ENCODE data around the gene DEPDC5.

The DEPDC5 gene

DNA sequence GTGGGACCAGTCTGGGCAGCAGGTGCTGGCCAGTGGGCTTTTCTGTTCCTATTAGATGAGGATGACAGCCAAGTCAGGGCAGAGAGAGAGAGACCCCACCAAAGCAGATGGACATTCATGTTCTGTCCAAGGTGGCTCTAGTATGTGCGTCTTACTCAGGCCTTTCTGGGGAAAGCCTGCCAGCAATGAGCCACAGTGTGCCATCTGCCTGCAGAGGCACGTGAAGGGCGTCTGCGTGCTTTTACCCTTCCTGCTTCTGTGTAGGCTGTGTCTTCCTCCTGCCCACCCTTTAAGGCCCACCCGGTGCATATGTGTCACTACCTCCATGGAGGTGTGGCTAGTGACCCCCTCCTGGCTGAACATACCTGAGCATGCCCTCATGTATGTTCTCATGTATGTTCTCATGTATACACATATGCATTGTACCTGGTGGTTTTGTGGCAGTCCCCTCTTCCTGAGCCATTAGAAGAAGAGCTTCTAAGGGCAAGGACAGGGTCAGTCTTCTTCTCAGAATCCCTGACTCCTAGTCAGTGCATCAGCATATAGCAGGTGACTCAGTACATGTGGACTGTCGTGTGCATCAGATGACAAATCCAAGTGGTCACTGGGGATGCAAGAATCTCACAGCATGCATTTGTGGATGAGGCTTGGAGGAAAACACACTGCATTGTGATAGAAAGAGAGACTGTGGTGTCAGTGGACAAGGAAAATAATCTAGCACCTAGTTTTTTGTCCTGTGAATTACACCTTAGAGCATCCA is 100.1 kb downstream of the DEPDC5 start:
- no peak for DNase-seq

DNA sequence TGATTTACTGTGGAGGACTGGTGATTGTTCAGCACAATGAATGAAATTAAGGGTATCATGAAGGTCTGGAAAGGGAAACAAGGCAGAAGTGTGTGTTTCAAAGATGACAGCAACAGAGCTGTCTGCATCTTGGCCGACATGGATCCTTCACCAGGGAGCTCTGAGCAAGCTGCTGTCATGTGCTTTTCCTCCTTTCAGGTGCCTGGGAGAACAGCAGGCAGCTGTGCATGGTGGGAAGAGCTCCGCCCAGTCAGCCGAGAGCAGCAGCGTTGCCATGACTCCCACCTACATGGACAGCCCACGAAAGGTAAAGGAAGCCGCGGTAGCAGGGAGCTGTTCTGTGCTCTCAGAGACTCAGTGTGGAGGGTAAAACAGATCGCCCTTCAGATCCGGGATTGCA is 103.4 kb downstream of the DEPDC5 start:
- no peak for DNase-seq

DNA sequence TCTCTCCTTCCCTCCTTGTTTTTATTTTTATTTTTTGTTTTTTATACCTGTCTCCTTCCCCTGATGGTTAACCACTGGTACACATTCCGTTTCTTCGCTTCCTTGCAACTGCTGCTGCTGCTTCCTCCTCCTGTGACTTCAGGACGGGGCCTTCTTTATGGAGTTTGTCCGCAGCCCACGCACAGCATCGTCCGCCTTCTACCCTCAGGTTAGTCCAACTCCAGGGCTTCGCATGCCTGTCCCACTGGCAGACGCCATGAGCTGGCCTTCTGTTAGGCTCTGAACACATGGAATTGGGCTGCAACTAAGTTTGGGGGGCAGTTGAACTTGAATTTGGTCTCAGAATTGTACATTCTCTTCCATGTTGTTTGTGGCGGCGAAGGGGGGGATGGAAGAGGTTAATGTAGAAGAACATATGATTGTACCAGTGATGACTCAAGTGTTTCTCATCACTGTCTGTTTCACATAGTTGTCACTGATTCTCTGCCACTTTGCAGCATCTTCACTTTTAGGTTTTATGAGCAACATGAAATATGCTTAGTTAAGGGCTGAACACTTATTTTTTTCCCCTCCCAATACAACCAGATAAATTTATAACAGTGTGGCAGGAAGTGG is 107.5 kb downstream of the DEPDC5 start:
- DNase-seq: no peak

DNA sequence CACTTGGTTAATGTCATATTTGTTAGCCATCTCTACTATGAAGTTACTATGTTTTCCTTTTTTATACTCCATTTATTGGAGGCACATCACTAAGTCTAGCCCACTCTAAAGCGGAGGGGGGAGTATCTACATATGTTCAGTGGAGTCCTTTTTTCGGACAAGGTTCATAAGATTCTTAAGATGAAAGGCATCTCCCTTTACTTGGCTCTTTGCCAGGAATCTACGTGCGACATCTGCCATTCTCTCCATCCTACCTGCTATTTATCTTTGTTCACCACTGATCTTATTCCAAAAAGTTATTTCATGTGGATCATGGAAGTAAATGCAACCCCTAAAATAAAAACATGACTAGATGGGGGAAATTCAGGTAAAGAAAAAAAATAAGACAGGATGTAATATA is 113.1 kb downstream of the DEPDC5 start:
- no peak for DNase-seq

DNA sequence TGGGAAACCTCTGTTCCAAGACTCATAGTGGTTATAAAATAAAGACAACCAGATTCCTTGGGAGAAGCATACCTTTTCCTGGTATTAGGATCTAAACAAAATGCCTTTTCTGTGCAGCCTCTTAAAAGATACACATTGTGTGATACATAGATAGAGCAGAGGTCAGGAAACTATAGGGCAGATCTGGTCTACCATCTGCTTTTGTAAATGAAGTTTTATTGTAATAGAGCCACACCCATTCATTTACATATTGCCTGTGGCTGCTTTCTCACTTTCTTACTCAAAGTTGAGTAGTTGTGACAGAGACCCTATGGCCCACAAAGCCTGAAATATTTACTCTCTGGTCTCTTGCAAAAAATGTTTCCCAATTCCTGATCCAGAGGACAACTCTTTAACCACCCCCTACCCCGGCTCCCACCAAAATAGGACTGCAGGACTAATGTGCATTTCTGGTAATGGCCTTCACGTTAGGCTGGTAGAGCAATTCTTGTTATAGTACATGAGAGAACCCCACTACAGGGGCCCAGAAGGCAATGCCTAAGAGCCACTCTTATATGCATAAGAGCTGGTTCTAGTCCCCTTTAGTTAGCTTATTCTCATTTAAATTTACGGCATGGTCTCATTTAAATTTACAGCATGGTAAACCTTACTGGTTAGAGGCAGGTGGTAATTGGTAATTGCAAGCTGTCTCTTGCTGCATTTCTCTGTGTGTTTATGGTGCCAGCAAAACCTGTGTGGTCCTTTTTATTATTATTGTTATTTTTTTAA is 113.8 kb downstream of the DEPDC5 start:
- no peak for DNase-seq

DNA sequence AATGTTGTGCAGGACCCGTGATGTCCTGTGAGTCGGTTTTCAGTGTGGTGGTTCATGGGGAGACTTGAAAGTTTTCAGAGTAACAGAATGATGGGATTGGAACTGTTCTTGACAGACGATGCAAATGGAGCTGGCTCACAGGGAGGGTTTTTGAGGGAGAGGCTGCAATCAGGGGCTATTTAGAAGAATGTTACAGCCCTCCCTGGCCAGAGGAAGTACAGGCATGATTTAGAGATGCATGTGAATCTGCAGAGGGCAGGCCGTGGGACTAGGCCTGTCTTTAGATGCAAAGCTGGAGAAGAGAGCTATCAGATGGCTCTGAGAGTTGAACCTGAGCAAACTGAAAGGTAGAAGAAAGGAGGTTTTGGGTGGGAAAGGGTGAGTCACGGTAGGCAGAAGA is 115.9 kb downstream of the DEPDC5 start:
- DNase-seq: no peak

DNA sequence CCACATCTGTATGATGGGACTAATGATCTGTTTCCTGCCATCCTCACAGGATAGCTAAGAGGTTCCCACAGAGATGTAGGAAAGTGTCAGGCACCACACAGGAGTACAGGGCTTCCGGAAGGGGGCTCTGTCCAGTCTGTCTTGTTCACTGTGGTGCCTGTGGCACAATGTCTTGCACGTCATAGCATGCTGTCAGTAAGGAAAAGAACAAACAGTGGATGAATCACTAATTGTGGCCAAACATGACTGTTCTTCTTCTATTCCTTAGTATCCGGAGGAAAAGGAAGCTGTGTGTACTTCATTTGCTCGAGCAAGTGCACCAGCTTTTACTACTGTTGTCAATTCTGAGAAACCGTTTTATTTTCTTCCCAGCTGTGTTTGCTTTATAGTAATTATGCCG is 117.1 kb downstream of the DEPDC5 start:
- no peak for DNase-seq

DNA sequence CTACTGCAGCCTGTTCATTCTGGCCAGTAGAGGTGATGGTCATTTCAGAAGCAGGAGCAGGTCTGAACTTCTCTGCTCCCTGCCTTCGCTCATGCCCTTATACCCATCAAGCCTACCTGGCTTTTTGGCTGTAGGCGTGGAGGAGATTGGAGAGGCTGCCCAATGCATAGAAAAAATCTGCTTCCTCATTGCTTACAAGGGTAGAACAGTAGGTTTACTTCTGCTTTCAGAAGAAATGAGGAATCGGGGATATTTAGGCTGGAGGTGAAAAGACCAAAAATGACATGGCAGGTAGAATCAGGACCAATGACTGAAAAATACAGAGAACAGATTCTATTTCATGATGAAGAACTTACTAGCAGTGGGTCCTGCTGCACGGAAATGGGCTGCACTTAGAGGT is 117.7 kb downstream of the DEPDC5 start:
- no peak for DNase-seq

DNA sequence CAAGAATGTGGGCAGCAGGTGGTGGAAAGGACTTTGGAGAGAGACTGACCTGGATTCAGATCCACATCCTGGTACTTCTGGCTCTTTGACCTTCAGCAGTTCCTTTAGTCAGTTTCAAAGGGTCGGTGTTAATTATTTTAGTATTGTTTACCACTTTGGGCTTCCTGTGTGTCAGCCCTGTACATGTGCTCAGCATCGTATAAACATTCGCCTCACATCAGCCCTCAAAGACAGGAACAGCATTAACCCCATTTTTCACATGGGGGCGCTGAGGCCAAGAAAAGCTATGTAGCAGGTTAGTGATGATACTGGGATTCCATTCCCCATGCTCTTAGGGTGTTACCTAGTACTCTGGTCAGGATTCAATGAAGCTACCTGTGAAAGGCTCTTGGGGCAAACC is 118.4 kb downstream of the DEPDC5 start:
- DNase-seq: no peak

DNA sequence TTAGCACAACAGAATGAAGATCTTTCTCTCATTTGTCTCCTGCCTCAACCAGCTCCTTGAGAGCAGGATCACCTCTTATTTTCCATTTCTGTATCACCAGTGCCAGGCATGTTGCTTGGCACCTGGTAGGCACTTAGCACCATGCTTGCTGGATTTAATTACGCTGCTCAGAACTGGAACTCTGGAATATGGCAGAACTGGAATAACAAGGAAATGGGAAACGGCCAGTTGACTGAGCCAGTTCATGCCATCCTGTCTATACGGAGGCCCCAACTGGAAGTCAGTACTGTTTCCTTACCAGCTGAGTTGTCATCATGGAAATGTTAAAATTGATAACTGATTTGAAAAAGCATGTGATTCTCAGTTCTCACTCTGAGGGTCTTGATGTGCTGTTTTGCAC is 121.0 kb downstream of the DEPDC5 start:
- DNase-seq: no peak

DNA sequence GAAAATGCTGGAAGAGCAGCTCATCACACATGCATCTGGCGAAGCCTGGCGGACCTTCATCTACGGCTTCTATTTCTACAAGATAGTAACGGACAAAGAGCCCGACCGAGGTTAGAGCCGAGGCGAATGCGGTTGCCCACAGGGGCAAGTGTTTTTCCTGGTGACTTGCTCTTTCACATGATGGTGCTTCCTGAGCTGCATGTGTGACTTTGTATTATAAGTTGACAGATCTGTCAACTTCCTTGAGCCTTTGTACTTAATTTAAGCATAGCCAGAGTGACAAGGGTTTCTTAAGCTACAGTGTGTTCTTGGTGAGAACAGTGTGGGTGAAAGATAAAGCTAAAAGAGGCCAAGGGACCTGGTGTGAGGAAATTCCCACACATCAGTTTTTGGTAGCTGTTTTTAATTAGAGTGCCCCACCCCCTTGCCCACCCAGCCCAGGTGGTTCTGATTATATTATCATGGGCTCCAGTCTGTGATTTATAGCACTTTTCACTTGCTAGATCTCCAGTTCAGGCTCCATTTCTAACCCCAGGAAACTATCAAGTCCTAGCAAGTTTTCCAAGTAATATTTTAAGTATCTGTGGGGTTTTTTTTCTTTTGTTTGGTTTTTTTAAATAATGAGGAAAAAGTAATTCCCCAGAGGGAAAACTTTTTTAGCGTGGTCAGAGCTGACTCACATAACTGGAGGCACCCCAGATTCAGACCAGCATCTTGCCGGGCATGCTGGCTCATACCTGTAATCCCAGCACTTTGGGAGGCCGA is 122.5 kb downstream of the DEPDC5 start:
- DNase-seq: no peak

DNA sequence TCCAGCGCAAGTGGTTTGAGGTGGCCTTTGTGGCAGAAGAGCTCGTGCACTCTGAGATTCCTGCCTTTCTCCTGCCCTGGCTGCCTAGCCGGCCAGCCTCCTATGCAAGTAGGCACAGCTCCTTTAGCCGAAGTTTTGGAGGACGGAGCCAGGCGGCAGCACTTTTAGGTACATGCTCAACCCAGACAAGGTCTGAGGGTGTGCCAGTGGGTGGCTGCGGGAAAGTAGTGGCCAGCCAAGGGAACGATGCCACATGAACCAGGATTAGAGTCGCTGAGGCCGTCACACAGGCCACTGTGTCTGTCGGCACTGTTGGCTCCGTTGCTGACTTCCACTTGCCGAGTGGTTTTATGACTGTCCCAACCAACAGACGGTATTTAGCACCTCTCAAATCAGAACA is 125.8 kb downstream of the DEPDC5 start:
- DNase-seq: no peak

DNA sequence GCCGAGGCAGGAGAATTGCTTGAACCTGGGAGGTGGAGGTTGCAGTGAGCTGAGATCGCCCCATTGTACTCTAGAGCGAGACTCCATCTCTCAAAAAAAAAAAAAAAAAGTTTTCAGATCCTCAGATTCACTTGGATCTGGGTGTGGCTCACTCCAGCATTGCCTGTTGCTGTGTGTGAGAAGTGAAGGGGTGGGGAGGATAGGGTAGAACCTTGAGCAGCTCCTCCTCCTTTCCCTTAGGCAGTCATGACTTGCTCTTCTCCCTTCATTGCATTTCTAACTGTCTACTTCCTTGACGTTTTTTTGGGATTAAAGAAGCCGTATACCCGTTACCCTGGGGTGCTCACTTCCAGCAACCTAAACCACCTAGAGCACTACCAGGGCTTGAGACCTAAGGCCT is 127.4 kb downstream of the DEPDC5 start:
- DNase-seq: no peak

DNA sequence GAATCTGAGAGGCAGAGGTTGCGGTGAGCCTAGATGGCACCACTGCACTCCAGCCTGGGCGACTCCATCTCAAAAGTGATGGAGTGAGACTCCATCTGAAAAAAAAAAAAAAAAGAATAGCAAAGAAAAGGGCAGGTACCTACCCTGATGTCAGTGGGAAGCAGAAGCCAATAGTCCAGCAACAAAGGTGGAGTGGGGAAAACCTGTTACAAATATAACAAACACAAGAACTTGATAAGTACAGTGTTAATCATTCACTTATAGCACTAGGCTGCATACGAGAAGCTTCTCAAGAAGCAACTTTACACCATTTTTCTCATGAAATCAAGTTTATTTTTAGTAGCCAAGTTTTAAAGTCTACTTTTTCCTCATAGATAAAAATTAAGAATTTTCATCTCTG is 128.0 kb downstream of the DEPDC5 start:
- no peak for DNase-seq

DNA sequence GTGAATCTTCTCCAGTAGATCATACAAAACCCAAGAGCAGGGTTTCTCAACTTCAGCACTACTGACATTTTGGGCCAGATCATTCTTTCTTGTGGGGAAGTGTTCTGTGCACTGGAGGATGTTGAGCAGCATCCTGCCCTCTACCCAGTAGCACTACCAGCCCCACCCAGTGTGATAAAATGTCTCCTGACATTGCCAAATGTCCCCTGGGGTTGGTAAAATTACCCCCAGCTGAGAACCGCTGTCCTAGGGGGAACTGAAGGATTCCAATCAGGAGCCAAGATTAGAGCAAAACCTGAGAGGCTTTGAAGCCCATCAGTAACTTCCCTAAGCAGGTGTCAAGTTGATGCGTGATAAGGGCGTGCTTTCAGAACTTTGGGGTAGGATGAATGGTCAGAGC is 129.2 kb downstream of the DEPDC5 start:
- no peak for DNase-seq

DNA sequence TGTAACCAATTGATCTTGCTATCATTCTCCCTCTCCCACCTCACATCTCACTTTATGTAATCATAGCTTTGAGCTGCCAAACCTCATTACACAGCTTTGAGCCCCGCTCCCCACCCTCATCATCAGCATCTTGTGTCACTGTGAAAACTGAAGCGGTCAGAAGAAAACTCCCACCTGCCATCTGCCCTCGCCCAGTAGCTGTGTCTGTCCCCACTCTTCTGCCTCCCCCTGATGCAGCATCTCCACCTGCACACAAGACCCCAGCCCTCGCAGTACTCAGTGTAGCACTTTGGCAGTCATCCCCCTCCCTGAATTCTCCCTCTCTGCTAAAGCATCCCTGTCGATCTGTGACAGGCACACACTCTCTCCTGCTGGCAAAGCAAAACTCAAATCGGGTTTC is 130.2 kb downstream of the DEPDC5 start:
- no peak for DNase-seq

DNA sequence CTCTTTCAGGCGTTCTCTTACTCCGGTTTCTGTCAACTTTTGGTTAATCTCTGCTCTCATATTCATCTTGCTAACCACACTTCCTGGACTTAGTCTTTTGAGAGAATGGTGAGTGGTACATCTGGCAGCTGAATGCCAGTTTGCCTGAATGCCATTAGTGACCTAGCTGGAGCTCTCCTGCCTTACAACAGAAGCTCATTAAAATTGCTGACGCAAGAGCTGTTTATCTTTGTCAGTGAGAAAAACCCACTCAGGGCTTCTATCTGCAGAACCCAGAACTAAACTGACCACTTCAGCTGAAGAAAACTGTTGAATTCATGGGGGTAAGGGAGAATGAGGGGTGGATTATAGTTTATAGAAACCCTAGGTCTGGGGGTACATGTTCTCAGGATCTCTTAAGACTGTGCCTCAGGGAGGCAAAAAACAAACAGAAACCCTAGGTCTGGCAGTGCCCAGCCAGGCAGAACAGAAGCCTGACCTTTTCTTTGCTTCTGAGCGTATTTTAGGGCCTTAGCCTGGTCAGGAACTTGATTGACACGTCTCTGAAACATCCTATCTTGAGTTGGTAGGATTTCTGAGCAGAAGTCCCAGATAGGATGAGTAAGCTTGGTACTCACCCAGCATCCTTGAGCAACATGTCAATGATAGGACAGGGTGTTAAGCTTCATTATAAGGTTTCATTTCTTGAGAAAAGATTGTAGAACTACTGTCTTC is 137.7 kb downstream of the DEPDC5 start:
- DNase-seq: no peak

DNA sequence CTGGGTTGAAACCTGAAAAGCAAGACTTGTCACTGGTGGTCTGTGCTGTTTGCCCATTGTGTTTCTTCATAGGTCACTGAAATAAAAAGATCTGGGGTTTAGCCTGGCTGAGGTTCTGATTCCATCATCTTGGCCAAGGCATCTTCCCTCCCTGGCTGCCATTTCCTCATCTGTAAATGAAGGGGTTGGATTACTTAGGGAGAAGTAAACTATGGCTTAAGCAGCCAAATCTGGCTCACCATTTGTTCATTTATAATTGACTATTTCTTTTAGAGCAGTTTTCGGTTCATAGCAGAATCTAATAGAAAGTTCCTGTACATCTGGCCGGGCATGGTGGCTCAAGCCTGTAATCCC is 138.2 kb downstream of the DEPDC5 start:
- no peak for DNase-seq

DNA sequence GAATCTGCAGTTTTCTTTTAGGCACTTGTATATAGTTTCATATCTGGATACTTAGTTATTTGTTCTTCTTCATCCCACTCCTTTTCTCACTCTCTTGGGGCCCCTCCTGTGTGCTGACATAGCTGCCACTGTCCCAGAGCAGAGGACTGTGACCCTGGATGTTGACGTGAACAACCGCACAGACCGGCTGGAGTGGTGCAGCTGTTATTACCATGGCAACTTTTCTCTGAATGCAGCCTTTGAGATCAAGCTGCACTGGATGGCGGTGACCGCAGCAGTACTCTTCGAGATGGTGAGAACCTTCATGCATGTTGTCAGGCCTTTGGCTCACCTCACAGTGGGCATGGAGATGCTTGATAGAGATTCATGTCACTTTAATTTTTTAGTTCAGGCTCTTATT is 139.6 kb downstream of the DEPDC5 start:
- no peak for DNase-seq

DNA sequence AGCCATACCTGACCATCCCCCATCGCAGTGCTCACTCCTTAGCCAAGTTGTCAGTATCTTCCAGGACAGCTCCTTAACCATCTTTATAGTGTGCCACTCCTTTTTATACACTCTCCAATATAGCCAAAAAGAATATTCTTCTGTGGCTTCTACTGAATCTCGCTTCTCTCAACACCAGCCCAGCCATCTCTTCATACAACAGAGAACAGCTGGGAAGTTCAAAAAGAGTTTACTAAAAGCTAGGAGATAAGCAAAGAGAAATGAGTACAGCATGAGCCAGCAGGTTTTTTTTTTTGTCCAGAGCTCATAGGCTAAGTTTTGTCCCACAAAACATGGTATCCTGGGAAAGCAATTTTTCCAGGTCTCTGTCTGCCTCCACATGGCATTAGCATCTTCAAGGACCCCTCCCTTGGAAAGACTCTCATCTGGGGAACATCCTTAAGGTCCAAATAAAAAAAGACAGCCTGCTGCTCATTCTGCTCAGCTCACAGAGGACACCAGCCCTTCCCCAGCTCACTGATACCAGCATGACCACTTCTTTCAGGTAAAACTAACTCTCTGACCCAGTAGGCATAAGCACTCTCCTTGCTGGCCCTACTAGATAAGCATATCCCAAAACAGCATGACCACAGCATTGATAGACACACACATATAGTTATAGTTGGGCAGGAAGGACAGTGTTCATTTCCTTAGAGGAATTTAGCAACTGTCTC is 141.7 kb downstream of the DEPDC5 start:
- no peak for DNase-seq

DNA sequence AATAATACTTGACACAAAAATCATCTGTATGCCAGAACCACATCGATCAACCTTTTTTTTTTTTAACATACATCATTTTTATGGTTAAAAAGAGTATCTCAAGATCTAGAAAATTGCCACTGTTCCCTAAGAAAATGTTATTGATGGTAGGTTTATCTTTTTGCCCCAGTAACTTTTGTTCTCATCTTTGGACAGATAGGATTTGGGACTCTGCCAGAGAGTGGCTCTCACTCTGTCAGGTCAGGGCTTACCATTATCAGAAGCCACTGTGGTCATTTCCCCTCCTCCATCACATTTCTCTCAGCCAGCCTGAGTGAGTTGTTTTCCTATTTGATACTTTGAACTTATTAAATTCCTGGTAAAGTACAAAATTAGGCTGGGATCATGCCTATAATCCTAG is 142.7 kb downstream of the DEPDC5 start:
- no peak for DNase-seq

All from activated CD4-positive, alpha-beta T cell treated with anti-CD3 and anti-CD28 coated beads, Interleukin-2, amount 50 U/mL, for 4 hours (primary cell).